Gastroesophageal sphincter (tissue), 3 donors: ENCODE measurements around the gene NKAIN1.

Experiments
- POLR2A ChIP-seq, 2 donors: fragments of 450-650 bp; IDR thresholded peaks; one replicate each; pipeline ENCODE4 v1.6.1; 2017; ENCODE audit warnings: antibody characterized with exemption in 2 of 2, mild to moderate bottlenecking in 2 of 2, moderate library complexity in 1 of 2
- POLR2AphosphoS5 ChIP-seq: sonication (generic); formaldehyde crosslinking; IDR thresholded peaks from one replicate; pipeline ENCODE4 v1.6.1; 2017; ENCODE audit warnings: antibody characterized with exemption
- TF ChIP-seq, protein P1 (sequence below), 4 experiments: fragments of 200-600 bp in 2 of 4; fragments of 450-650 bp in 2 of 4; sonication (generic) in 1 of 4; IDR thresholded peaks; one replicate each; pipeline ENCODE4 v1.5.1; 2017 to 2019; ENCODE audit warnings: antibody characterized with exemption in 4 of 4, mild to moderate bottlenecking in 2 of 4, moderate library complexity in 2 of 4

DNA sequence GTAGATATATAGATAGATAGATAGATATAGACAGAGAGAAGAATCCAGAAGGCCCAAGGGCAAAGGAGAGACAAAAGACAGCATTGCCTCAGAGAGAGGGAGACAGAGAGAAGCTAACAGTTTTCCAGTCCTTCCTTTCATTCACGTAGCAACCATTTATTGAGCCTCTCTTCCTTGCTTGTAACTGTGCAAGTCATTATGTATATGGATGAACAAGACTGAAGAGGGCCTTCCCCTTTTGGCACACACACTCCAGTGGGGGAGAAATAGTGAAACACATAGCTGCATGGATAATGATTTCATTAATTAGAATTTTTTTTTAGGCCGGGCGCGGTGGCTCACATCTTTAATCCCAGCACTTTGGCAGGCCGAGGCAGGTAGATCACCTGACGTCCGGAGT is 99.4 kb downstream of the NKAIN1 start:
- TF ChIP-seq POLR2AphosphoS5: no peak
- TF ChIP-seq, protein P1, sequence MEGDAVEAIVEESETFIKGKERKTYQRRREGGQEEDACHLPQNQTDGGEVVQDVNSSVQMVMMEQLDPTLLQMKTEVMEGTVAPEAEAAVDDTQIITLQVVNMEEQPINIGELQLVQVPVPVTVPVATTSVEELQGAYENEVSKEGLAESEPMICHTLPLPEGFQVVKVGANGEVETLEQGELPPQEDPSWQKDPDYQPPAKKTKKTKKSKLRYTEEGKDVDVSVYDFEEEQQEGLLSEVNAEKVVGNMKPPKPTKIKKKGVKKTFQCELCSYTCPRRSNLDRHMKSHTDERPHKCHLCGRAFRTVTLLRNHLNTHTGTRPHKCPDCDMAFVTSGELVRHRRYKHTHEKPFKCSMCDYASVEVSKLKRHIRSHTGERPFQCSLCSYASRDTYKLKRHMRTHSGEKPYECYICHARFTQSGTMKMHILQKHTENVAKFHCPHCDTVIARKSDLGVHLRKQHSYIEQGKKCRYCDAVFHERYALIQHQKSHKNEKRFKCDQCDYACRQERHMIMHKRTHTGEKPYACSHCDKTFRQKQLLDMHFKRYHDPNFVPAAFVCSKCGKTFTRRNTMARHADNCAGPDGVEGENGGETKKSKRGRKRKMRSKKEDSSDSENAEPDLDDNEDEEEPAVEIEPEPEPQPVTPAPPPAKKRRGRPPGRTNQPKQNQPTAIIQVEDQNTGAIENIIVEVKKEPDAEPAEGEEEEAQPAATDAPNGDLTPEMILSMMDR (IDR thresholded peaks at IDR 0.05): no peak
- no peak for TF ChIP-seq POLR2A (IDR thresholded peaks at IDR 0.05)
